Thyroid gland (tissue), 4 donors: ENCODE results near the gene OPN5.

Experiments used
- CTCF ChIP-seq, 6 experiments: fragments of 200-600 bp in 3 of 6; fragments of 450-650 bp in 3 of 6; sonication (generic) in 3 of 6; IDR thresholded peaks; one replicate each; pipeline ENCODE4 v1.5.1; 2016 to 2019; ENCODE audit warnings: antibody characterized with exemption in 6 of 6, mild to moderate bottlenecking in 2 of 6, inconsistent platforms in 1 of 6, moderate library complexity in 1 of 6
- POLR2A ChIP-seq, 2 donors: fragments of 450-650 bp; IDR thresholded peaks; one replicate each; pipeline ENCODE4 v1.6.1; 2017; ENCODE audit warnings: antibody characterized with exemption in 2 of 2, mild to moderate bottlenecking in 2 of 2, moderate library complexity in 1 of 2

- TF ChIP-seq CTCF (IDR thresholded peaks at IDR 0.05) (no peak), POLR2A (IDR thresholded peaks at IDR 0.05) (no peak)
These were observed 11.8 kb upstream of the OPN5 start for GRCh38 chr6:47769982-47770381.
